ENCODE results near the gene RGMA.

RGMA gene

GRCh38 chr15:93059442-93059841, 29.6 kb downstream of the RGMA start:
- Histone ChIP-seq H2AFZ (ENCODE audit: insufficient read depth, low read length, poor library complexity) (no peak overlapping the region), H3K9ac (ENCODE audit: low read length) (no peak overlapping the region), H2BK120ac (ENCODE audit: insufficient read depth, low read length, poor library complexity) (no peak overlapping the region), H3K9me3 (ENCODE audit: insufficient read depth, low read depth, low read length) (no peaks in the 10 kb centered on the region), H3K18ac (ENCODE audit: low read length) (no peak overlapping the region), H3K4ac (ENCODE audit: low read depth, low read length) (no peak overlapping the region), H3K27ac (ENCODE audit: low read depth, low read length) (no peak overlapping the region), H3K23ac (ENCODE audit: low read length) (no peak overlapping the region), H2BK5ac (ENCODE audit: low read depth, low read length, poor library complexity) (no peak overlapping the region), H3K27me3 (ENCODE audit: insufficient read depth, low read length) (no peaks in the 10 kb centered on the region), H4K8ac (ENCODE audit: low read depth, low read length) (no peak overlapping the region), H3K4me2 (ENCODE audit: low read length) (no peak overlapping the region), H3K79me1 (ENCODE audit: low read length) (no peaks in the 10 kb centered on the region), H3K4me1 (ENCODE audit: control insufficient read depth in 1 of 2, insufficient read depth in 2 of 2, low read length in 2 of 2) (peaks cover 2 to 6% of the 10 kb centered on the region in 2 experiments), H3K14ac (ENCODE audit: low read length) (no peak overlapping the region), H3K79me2 (ENCODE audit: control insufficient read depth, insufficient read depth, low read length, poor library complexity) (no peaks in the 10 kb centered on the region), H4K91ac (ENCODE audit: low read depth, low read length) (no peak overlapping the region), H2BK12ac (ENCODE audit: low read length) (no peak overlapping the region), H3K36me3 (ENCODE audit: control insufficient read depth in 1 of 2, insufficient read depth in 2 of 2, low read length in 2 of 2) (no peaks in the 10 kb centered on the region), H2AK5ac (ENCODE audit: low read length) (no peak overlapping the region), H3K4me3 (ENCODE audit: low read depth, low read length) (no peak overlapping the region), H4K12ac (ENCODE audit: low read depth, low read length) (no peak overlapping the region)
- no peak for DNase-seq
- WGBS (ENCODE audit: extremely low coverage, insufficient coverage, insufficient read length): no CpG with 5 or more reads among the region's 8 CpGs

DNA sequence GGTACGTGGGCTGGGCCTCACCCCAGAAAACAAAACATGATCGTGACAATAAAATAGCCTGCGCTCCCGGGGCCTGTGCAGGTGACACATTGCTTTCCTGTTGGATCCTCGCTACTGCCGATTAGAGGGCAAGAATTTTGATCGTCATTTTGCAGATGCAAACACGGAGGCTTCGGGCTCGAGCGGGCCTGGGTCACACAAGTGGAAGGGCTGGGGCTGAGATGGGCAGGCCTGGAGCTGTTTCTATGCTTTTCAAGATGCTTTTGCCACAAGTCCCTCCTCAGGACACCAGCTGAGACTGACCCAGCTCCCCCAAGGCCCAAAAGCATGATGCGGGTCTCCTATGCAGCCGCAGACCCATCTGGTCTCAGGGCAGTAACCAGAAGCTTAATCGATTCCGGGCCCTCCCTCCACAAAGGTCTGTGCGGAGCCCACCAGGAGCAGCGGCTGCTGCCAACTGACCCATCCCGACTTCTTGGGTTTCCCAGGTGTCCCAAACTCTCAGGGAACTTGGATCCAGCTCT, 30.0 kb downstream of the RGMA start:
- no peak overlapping the region for H4K8ac ChIP-seq (ENCODE audit: low read depth, low read length)
- no peak for DNase-seq

DNA sequence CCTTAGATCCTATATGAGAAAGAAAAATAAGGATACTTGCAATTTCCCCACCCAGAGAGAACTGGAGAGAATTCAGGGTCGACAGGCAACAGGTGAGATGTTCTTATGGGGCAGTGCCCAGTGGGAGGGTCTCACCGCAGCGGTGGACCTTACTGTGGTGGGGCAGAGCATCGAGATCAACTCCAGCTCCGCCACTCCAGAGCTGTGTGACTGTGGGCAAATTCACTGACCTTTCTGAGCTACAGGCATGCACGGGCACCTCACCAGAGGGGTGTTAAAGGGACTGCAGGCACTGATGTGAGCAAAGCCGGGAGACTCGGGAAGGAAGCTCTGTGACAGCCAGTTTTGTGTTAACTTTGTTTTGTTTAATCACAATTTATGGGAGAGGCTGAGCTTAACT, 30.9 kb downstream of the RGMA start:
- H3K14ac ChIP-seq (ENCODE audit: low read length): no peak overlapping the region
- H4K8ac ChIP-seq (ENCODE audit: low read depth, low read length): no peak overlapping the region
- no peak overlapping the region for H3K9ac ChIP-seq (ENCODE audit: low read length)
- H3K4me1 ChIP-seq (ENCODE audit: control insufficient read depth in 1 of 2, insufficient read depth in 2 of 2, low read length in 2 of 2): peaks cover 0 to 1% of the 10 kb centered on the region in 2 experiments
- H3K79me2 ChIP-seq (ENCODE audit: control insufficient read depth, insufficient read depth, low read length, poor library complexity): no peaks in the 10 kb centered on the region
- H3K27ac ChIP-seq (ENCODE audit: low read depth, low read length): no peak overlapping the region
- H3K4ac ChIP-seq (ENCODE audit: low read depth, low read length): no peak overlapping the region
- no peak overlapping the region for H4K91ac ChIP-seq (ENCODE audit: low read depth, low read length)
- H3K18ac ChIP-seq (ENCODE audit: low read length): no peak overlapping the region
- peaks cover 3% of the 10 kb centered on the region for H3K9me3 ChIP-seq (ENCODE audit: insufficient read depth, low read depth, low read length)
- no peaks in the 10 kb centered on the region for H3K36me3 ChIP-seq (ENCODE audit: control insufficient read depth in 1 of 2, insufficient read depth in 2 of 2, low read length in 2 of 2)
- no peak overlapping the region for H3K23ac ChIP-seq (ENCODE audit: low read length)
- no peak overlapping the region for H4K12ac ChIP-seq (ENCODE audit: low read depth, low read length)
- H3K4me2 ChIP-seq (ENCODE audit: low read length): no peak overlapping the region
- H2BK120ac ChIP-seq (ENCODE audit: insufficient read depth, low read length, poor library complexity): no peak overlapping the region
- H2AFZ ChIP-seq (ENCODE audit: insufficient read depth, low read length, poor library complexity): no peak overlapping the region
- WGBS (ENCODE audit: extremely low coverage, insufficient coverage, insufficient read length): no CpG with 5 or more reads among the region's 8 CpGs
- no peak overlapping the region for H3K4me3 ChIP-seq (ENCODE audit: low read depth, low read length)
- DNase-seq: no peak
- H2AK5ac ChIP-seq (ENCODE audit: low read length): no peak overlapping the region
- H3K79me1 ChIP-seq (ENCODE audit: low read length): no peaks in the 10 kb centered on the region
- no peak overlapping the region for H2BK12ac ChIP-seq (ENCODE audit: low read length)
- H3K27me3 ChIP-seq (ENCODE audit: insufficient read depth, low read length): no peaks in the 10 kb centered on the region
- no peak overlapping the region for H2BK5ac ChIP-seq (ENCODE audit: low read depth, low read length, poor library complexity)

More for the DNA sequence above, 30.0 kb downstream of the RGMA start:
- no CpG with 5 or more reads among the region's 18 CpGs for WGBS (ENCODE audit: extremely low coverage, insufficient coverage, insufficient read length)
- H3K9me3 ChIP-seq (ENCODE audit: insufficient read depth, low read depth, low read length): no peaks in the 10 kb centered on the region
- no peak overlapping the region for H2AK5ac ChIP-seq (ENCODE audit: low read length)
- no peak overlapping the region for H3K9ac ChIP-seq (ENCODE audit: low read length)
- no peaks in the 10 kb centered on the region for H3K27me3 ChIP-seq (ENCODE audit: insufficient read depth, low read length)
- no peak overlapping the region for H3K18ac ChIP-seq (ENCODE audit: low read length)
- H3K23ac ChIP-seq (ENCODE audit: low read length): no peak overlapping the region
- no peak overlapping the region for H2BK120ac ChIP-seq (ENCODE audit: insufficient read depth, low read length, poor library complexity)
- no peaks in the 10 kb centered on the region for H3K36me3 ChIP-seq (ENCODE audit: control insufficient read depth in 1 of 2, insufficient read depth in 2 of 2, low read length in 2 of 2)
- no peaks in the 10 kb centered on the region for H3K79me2 ChIP-seq (ENCODE audit: control insufficient read depth, insufficient read depth, low read length, poor library complexity)
- no peaks in the 10 kb centered on the region for H3K79me1 ChIP-seq (ENCODE audit: low read length)
- no peak overlapping the region for H3K4ac ChIP-seq (ENCODE audit: low read depth, low read length)
- no peak overlapping the region for H2BK5ac ChIP-seq (ENCODE audit: low read depth, low read length, poor library complexity)
- no peak overlapping the region for H3K4me3 ChIP-seq (ENCODE audit: low read depth, low read length)
- H3K4me1 ChIP-seq (ENCODE audit: control insufficient read depth in 1 of 2, insufficient read depth in 2 of 2, low read length in 2 of 2): peaks cover 2 to 6% of the 10 kb centered on the region in 2 experiments
- H2AFZ ChIP-seq (ENCODE audit: insufficient read depth, low read length, poor library complexity): no peak overlapping the region
- no peak overlapping the region for H2BK12ac ChIP-seq (ENCODE audit: low read length)
- H4K91ac ChIP-seq (ENCODE audit: low read depth, low read length): no peak overlapping the region
- no peak overlapping the region for H4K12ac ChIP-seq (ENCODE audit: low read depth, low read length)
- no peak overlapping the region for H3K4me2 ChIP-seq (ENCODE audit: low read length)
- no peak overlapping the region for H3K14ac ChIP-seq (ENCODE audit: low read length)
- no peak overlapping the region for H3K27ac ChIP-seq (ENCODE audit: low read depth, low read length)

DNA sequence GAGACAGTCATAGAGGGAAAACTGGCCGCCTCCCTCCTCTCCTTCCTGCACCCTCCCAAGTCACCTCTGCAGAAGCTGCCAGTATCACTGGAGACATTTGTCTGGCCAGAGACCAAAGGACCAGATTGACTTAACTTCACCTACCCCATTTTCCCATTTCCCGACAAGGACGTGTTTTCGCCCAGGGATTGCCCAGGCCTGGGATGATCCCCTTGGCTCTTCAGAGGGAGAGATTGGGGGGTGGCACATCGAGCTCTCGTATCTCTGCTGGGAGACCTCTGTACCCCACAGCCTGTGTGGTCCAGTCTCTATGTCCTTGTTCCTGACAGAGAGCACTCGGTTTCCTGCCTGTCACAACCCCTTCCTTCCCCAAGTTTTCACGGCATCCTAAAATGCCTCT, 31.4 kb downstream of the RGMA start:
- Histone ChIP-seq H3K27me3 (ENCODE audit: insufficient read depth, low read length) (no peaks in the 10 kb centered on the region), H2AFZ (ENCODE audit: insufficient read depth, low read length, poor library complexity) (no peak overlapping the region), H3K4me3 (ENCODE audit: low read depth, low read length) (no peak overlapping the region), H3K23ac (ENCODE audit: low read length) (no peak overlapping the region), H3K79me2 (ENCODE audit: control insufficient read depth, insufficient read depth, low read length, poor library complexity) (no peaks in the 10 kb centered on the region), H3K4me2 (ENCODE audit: low read length) (no peak overlapping the region), H3K4me1 (ENCODE audit: control insufficient read depth in 1 of 2, insufficient read depth in 2 of 2, low read length in 2 of 2) (no peaks in the 10 kb centered on the region), H4K12ac (ENCODE audit: low read depth, low read length) (no peak overlapping the region), H4K8ac (ENCODE audit: low read depth, low read length) (no peak overlapping the region), H3K27ac (ENCODE audit: low read depth, low read length) (no peak overlapping the region), H2BK5ac (ENCODE audit: low read depth, low read length, poor library complexity) (no peak overlapping the region), H3K14ac (ENCODE audit: low read length) (no peak overlapping the region), H3K79me1 (ENCODE audit: low read length) (no peaks in the 10 kb centered on the region), H2BK12ac (ENCODE audit: low read length) (no peak overlapping the region), H3K4ac (ENCODE audit: low read depth, low read length) (no peak overlapping the region), H2AK5ac (ENCODE audit: low read length) (no peak overlapping the region), H3K9ac (ENCODE audit: low read length) (no peak overlapping the region), H3K9me3 (ENCODE audit: insufficient read depth, low read depth, low read length) (peaks cover 3% of the 10 kb centered on the region), H3K36me3 (ENCODE audit: control insufficient read depth in 1 of 2, insufficient read depth in 2 of 2, low read length in 2 of 2) (no peaks in the 10 kb centered on the region), H3K18ac (ENCODE audit: low read length) (no peak overlapping the region), H4K91ac (ENCODE audit: low read depth, low read length) (no peak overlapping the region), H2BK120ac (ENCODE audit: insufficient read depth, low read length, poor library complexity) (no peak overlapping the region)
- no CpG with 5 or more reads among the region's 8 CpGs for WGBS (ENCODE audit: extremely low coverage, insufficient coverage, insufficient read length)
- no peak for DNase-seq
